Endothelial cell of umbilical vein (primary cell): ENCODE results near the gene URGCP. TPM values are rescaled to one million over a fixed set of nuclear protein-coding genes. Genes with fewer than 3 reads are reported as not detected.

Source experiments
- BruUV-seq: library from RNA; stranded (reverse); fragments of 400-500 nt; replicated peaks from 2 replicates; lab custom pipeline; 2021; lab: Mats Ljungman, UMichigan
- CTCF ChIA-PET: fragments of 300-600, 350-600 bp; sonication (Branson Sonifier 250); formaldehyde crosslinking; loops from one replicate; lab custom pipeline; 2021; ENCODE audit warnings: antibody characterized with exemption, inconsistent platforms; lab: Charles Lee
- POLR2A ChIA-PET: fragments of 300-600, 350-600 bp; sonication (Branson Sonifier 250); formaldehyde crosslinking; loops from one replicate; lab custom pipeline; 2021; ENCODE audit warnings: antibody characterized with exemption, inconsistent platforms; lab: Charles Lee
- DNase-seq: peaks from one replicate; pipeline ENCODE4 v3.0.0-alpha.2; 2011; ENCODE audit warnings: low read depth, low spot score
- FAIRE-seq: peaks from 2 replicates; lab custom pipeline; 2011; peaks lifted over from hg19 to GRCh38; lab: Jason Lieb, UNC
- H2AFZ ChIP-seq: 2 replicates; pipeline ENCODE4 v1.6.0; 2012; ENCODE audit warnings: low read depth, low read length, control low read depth, inconsistent platforms
- H3K27ac ChIP-seq: 2 replicates; pipeline ENCODE4 v1.5.1; 2011; ENCODE audit warnings: low read depth, mild to moderate bottlenecking, control low read depth, low read length, moderate library complexity; ENCODE audit not compliant: insufficient read depth
- H3K27me3 ChIP-seq, 2 experiments: 2 replicates each; pipeline versions ENCODE4 v1.6.0 to v1.6.1; 2011; ENCODE audit warnings: low read length in 2 of 2, mixed read lengths in 1 of 2; ENCODE audit not compliant: control insufficient read depth in 2 of 2, insufficient read depth in 2 of 2
- H3K36me3 ChIP-seq, 2 experiments: 2 replicates in 1 of 2; 3 replicates in 1 of 2; pipeline ENCODE4 v1.5.1; 2011; ENCODE audit warnings: low read length in 2 of 2, mild to moderate bottlenecking in 1 of 2, moderate library complexity in 1 of 2; ENCODE audit not compliant: control insufficient read depth in 2 of 2, insufficient read depth in 2 of 2; ENCODE audit errors: extremely low read depth in 1 of 2
- H3K4me1 ChIP-seq: 3 replicates; pipeline ENCODE4 v1.5.1; 2011; ENCODE audit warnings: mild to moderate bottlenecking, low read length; ENCODE audit not compliant: control insufficient read depth, insufficient read depth; ENCODE audit errors: extremely low read depth
- H3K4me2 ChIP-seq: 2 replicates; pipeline ENCODE4 v1.6.1; 2011; ENCODE audit warnings: low read length, control low read depth, mixed read lengths; ENCODE audit not compliant: insufficient read depth
- H3K4me3 ChIP-seq, 3 experiments: fragments of 200-600 bp in 1 of 3; sonication (generic), shearing (Covaris generic) in 1 of 3; replicated peaks in 1 of 3; 2 replicates each; pipeline ENCODE4 v1.5.1; 2011 to 2016; ENCODE audit warnings: control low read depth in 3 of 3, low read length in 3 of 3, mild to moderate bottlenecking in 2 of 3, inconsistent platforms in 1 of 3, low read depth in 1 of 3, moderate library complexity in 1 of 3; ENCODE audit not compliant: insufficient read depth in 1 of 3
- H3K79me2 ChIP-seq: 2 replicates; pipeline ENCODE4 v1.6.0; 2012; ENCODE audit warnings: low read length, inconsistent platforms; ENCODE audit not compliant: control insufficient read depth, insufficient read depth
- H3K9ac ChIP-seq: replicated peaks from 2 replicates; pipeline ENCODE3; 2011; ENCODE audit warnings: low read length, control low read depth; ENCODE audit not compliant: insufficient read depth; ENCODE audit errors: extremely low read depth
- H3K9me1 ChIP-seq: replicated peaks from 3 replicates; pipeline ENCODE4 v1.6.0; 2011; ENCODE audit warnings: mild to moderate bottlenecking, low read length; ENCODE audit not compliant: control insufficient read depth, insufficient read depth; ENCODE audit errors: extremely low read depth
- H3K9me3 ChIP-seq: replicated peaks from 2 replicates; pipeline ENCODE4 v1.5.1; 2012; ENCODE audit warnings: low read length, inconsistent platforms; ENCODE audit not compliant: control insufficient read depth, insufficient read depth
- H4K20me1 ChIP-seq: replicated peaks from 2 replicates; pipeline ENCODE3; 2011; ENCODE audit warnings: mild to moderate bottlenecking, low read length; ENCODE audit not compliant: control insufficient read depth, insufficient read depth; ENCODE audit errors: extremely low read depth
- EZH2 ChIP-seq: IDR thresholded peaks from 2 replicates; pipeline ENCODE4 v1.6.1; 2012; ENCODE audit warnings: borderline replicate concordance, low read depth, mild to moderate bottlenecking, moderate library complexity, low read length, inconsistent platforms; ENCODE audit not compliant: severe bottlenecking
- FOS ChIP-seq: IDR thresholded peaks from 2 replicates; pipeline ENCODE4 v1.6.1; 2011; ENCODE audit warnings: mild to moderate bottlenecking, low read length, moderate library complexity, borderline replicate concordance; ENCODE audit not compliant: insufficient read depth
- GATA2 ChIP-seq: IDR thresholded peaks from 2 replicates; pipeline ENCODE4 v1.7.0; 2011; ENCODE audit warnings: low read depth, mild to moderate bottlenecking, moderate library complexity, mixed read lengths, low read length; ENCODE audit not compliant: insufficient read length, insufficient read depth
- POLR2A ChIP-seq: IDR thresholded peaks from 2 replicates; pipeline ENCODE4 v1.6.1; 2012; ENCODE audit warnings: low read depth, mild to moderate bottlenecking, control low read depth, low read length
- POLR2AphosphoS5 ChIP-seq: IDR thresholded peaks from 2 replicates; pipeline ENCODE4 v1.6.1; 2012; ENCODE audit warnings: low read depth, mild to moderate bottlenecking, control low read depth, low read length, moderate library complexity; ENCODE audit not compliant: insufficient read depth
- dilution Hi-C: fragments of 300-500 bp; cut with MboI; formaldehyde crosslinking; loops from one replicate; pipeline ENCODE4 v1.15.0; 2019; ENCODE audit warnings: low sequenced_read_pairs; ENCODE audit not compliant: extremely low pct_ligation_motif_present
- intact Hi-C: fragments of 100-400 bp; cut with micrococcal nuclease; formaldehyde crosslinking; loops from one replicate; pipeline ENCODE4 v1.10.0; 2022
- polyA plus RNA-seq, 4 experiments: library from polyadenylated mRNA; depleted of rRNA in 3 of 4; stranded (reverse) in 3 of 4; unstranded in 1 of 4; fragments of >200 nt; gene quantifications; 2 replicates each; pipeline versions ENCODE4 v1.2.1 to v1.2.3, GENCODE V29; 2011 to 2012; ENCODE audit warnings: missing spikeins in 1 of 4
- total RNA-seq: library from RNA; stranded (reverse); gene quantifications from 2 replicates; pipeline ENCODE4 v1.2.3, GENCODE V29; 2021
- TF ChIP-seq, protein P1 (sequence below): IDR thresholded peaks from 2 replicates; pipeline ENCODE4 v1.6.1; 2011; ENCODE audit not compliant: insufficient read depth, insufficient read length

The URGCP gene
- total and polyA plus RNA-seq, 2 donors (not counting 3 experiments of a cell fraction or from before 2014, with no cell fraction given) = 13.1 to 25.3 TPM

GRCh38 chr7:43869006-43869866 is 37.2 kb downstream of the URGCP start, which contains the start of gene MRPS24:
Gene MRPS24, minus strand, starts transcription at chr7:43869517. Its CDS starts 22 bp downstream, at chr7:43869495.
- Histone ChIP-seq H4K20me1 (no peaks in the 10 kb centered on the region), H3K79me2 (no peaks in the 10 kb centered on the region), H2AFZ (peak within 1 kb of the TSS; percentile 89), H3K27me3 (no peaks in the 10 kb centered on the region), H3K4me1 (peaks cover 11% of the 10 kb centered on the region), H3K4me3 (peak within 1 kb of the TSS; percentile 52 to 71 (median 66)), H3K4me2 (peak within 1 kb of the TSS; percentile 78), H3K27ac (no peak within 1 kb of the TSS), H3K36me3 (peaks cover 3 to 9% of the 10 kb centered on the region in 2 experiments), H3K9ac (peak within 1 kb of the TSS; percentile 55), H3K9me1 (no peaks in the 10 kb centered on the region), H3K9me3 (no peaks in the 10 kb centered on the region)
- FAIRE-seq (peak; percentile 98), DNase-seq (peak; percentile 91)
- ChIA-PET POLR2A (interaction anchor here (0.7 to 1.7 kb wide), 4 partner anchors 10 to 140 kb away, joined by 3 to 10 read pairs (median 3); no protein-coding TSS in a partner anchor), CTCF (interaction anchor here (0.6 to 1.8 kb wide), 8 partner anchors 10 to 85 kb away, joined by 3 to 9 read pairs (median 3); no protein-coding TSS in a partner anchor)
- intact Hi-C loops (loop anchor here (1.0 to 2.0 kb wide), 2 partner anchors 11 to 38 kb away; partner anchors contain the start of gene URGCP), dilution Hi-C loops (no loop called here)
- TF ChIP-seq FOS = no peak
- TF ChIP-seq POLR2AphosphoS5 = peak; percentile 97
- TF ChIP-seq POLR2A = peak; percentile 95
- no TSS peak for BruUV-seq

- ChIA-PET CTCF (interaction anchor here (1.0 kb wide), 1 partner anchor 23 kb away, joined by 3 read pairs; no protein-coding TSS in a partner anchor), POLR2A (no interaction called here)
- intact Hi-C loops = loop anchor here (1.0 to 2.0 kb wide), 2 partner anchors 12 to 38 kb away; partner anchors contain the start of gene URGCP
Observed at GRCh38 chr7:43868681-43869005, 37.8 kb downstream of the URGCP start.

More at GRCh38 chr7:43868681-43869005, 37.8 kb downstream of the URGCP start:
- TF ChIP-seq POLR2AphosphoS5 = no peak
- no peak for TF ChIP-seq POLR2A
- no peak for TF ChIP-seq GATA2
- TF ChIP-seq, protein P1, sequence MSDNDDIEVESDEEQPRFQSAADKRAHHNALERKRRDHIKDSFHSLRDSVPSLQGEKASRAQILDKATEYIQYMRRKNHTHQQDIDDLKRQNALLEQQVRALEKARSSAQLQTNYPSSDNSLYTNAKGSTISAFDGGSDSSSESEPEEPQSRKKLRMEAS = no peak
- no peak for TF ChIP-seq EZH2
- DNase-seq (peak; percentile 17), FAIRE-seq (no peak)
- Histone ChIP-seq H3K9ac (peak overlapping the region; percentile 55), H3K9me1 (no peaks in the 10 kb centered on the region), H2AFZ (peak overlapping the region; percentile 74), H3K4me3 (peak overlapping the region; percentile 52 to 71 (median 66)), H4K20me1 (no peaks in the 10 kb centered on the region), H3K4me1 (peaks cover 11% of the 10 kb centered on the region), H3K36me3 (peaks cover 3 to 9% of the 10 kb centered on the region in 2 experiments), H3K9me3 (no peaks in the 10 kb centered on the region), H3K27ac (no peak overlapping the region), H3K79me2 (no peaks in the 10 kb centered on the region), H3K27me3 (peaks cover 0 to under 1% of the 10 kb centered on the region in 2 experiments), H3K4me2 (peak overlapping the region; percentile 73)
- TSS peak; percentile 54 for BruUV-seq
- dilution Hi-C loops = no loop called here
